ENCODE measurements around the gene MAGI1.
"Not testable (repeated sequence)": the region's sequence is repeated elsewhere in the genome, so short reads cannot be mapped to it uniquely, and the experiment has no call there.

The MAGI1 gene

DNA sequence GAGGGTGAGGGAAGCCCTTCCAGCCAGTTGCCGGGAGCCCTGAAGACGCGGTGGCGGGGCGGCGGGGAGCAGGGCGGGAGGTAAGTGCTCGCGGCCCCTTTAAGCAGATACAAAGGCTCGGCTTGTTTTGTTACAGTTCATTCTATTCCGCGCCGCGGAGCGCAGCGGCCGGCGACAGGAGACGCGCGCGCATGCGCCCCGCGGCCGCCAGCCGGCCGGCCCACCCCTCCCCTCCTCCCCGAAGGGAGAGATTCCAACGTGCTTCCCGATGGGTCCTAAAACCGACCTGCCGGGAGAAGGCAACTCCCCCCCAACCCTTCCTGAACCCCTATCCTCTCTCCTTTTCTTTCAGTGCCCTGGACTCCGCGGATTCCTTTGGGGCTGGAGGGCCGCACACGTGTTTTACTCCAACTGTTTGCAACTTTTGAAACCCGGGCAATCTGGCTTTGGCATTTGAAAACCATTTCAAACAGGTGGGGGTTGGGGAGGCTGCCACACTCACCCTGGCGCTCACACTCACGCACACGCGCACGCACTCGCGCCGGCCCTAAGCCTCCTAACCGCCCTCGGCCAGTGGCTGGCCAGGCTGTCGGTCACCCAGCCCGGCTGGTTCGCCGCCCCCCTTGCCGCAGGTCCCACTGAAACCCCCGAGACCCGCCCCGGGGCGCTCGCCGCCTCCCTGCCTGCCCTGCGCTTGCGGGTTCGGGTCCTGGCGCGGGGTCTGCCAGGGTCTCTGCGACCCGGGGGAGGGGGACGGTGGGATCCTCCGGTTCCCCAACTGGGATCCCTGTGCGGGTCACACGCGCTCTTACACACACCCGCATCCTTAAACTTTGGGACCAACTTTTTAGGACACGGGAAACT lies at the start of gene MAGI1:
TSS of gene MAGI1 (minus strand) at position 193 of the 864 bp plus-strand sequence. CDS start 610 bp downstream, outside the sequence.
- FAIRE-seq (no peak), DNase-seq (ENCODE audit: extremely low spot score, insufficient read length, low read depth) (peak; percentile 36)

DNA sequence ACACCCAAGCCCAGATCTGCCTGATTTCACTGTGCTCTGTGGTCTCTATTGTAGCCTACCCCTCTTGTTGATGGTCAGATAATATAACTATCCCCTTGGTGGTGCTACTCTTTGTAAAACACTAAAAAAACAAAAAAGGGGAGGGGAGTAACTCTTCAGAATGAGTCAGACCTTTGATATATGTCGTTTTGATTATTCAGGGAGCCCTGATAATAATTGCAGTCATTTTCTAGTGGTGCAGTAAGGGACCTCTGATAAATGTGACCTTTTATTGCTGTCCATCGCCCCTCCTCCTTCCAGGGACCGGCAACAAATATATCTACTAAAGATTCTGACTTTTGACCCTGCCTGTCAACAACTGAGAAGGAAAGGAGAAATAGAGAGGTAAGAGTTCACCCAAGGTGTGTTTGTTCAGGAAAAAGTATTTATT lies 45.1 kb upstream of the MAGI1 start:
- DNase-seq (ENCODE audit: extremely low spot score, insufficient read length, low read depth): no peak
- FAIRE-seq: no peak

DNA sequence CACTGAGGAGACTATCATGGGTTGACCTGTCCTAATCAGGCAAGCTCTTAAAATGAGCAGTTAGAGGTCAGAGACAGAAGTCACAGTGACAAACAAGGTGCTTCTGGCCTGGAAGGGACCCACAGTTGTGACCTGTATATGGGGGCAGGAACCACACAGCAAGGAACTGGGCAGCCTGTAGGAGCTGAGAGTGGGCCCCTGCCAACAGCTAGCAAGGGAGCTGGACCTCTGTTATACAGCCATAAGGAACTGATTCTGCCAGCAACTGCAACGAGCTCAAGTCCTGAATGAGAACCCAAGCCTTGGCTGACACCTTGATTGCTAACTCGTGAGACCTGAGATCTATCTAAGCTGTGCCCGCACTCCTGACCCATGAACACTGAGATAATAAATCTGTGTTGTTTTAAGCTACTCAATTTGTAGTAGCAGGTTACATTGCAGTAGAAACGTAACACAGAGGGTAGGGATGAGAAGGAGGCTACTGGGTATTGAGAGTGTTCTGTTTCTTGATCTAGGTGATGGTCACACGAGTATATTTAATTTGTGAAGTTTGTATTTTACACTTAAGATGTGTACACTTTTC lies 44.5 kb upstream of the MAGI1 start:
- FAIRE-seq: no peak
- DNase-seq (ENCODE audit: extremely low spot score, insufficient read length, low read depth): no peak

DNA sequence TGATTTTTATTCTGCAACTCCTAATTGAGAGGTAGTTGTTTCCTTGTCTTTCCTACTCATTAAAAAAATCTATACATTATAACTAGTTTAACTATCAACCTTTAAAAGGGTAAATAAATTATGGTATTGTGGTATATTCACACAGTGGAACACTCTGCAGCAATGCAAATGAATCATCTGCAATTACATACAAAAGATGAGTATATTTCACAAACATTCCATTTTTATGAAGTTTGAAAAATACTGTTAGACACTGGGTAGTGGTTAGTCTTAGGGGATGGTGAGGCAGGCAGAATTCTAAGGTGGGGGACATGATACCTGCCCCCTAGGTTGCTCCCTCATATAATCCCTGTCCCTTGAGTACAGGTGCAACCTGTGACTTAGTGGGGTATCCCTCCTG lies 44.0 kb upstream of the MAGI1 start:
- no peak for FAIRE-seq
- no peak for DNase-seq (ENCODE audit: extremely low spot score, insufficient read length, low read depth)

DNA sequence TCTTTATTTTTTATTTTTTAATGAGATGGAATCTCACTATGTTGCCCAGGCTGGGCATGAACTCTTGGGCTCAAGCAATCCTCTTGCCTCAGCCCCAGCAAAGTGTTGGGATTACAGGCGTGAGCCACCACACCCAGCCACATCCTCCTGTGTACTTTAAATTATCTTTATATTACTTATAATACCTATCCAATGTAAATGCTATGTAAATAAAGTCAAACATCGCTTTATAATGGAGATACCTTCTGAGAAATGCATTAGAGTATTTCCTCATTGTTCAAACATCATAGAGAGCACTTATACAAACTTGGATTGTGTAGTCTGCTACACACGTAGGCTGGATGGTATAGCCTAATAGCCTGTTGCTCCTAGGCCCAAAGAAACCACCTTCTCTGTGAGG lies 41.4 kb upstream of the MAGI1 start:
- no peak for FAIRE-seq
- no peak for DNase-seq (ENCODE audit: extremely low spot score, insufficient read length, low read depth)

DNA sequence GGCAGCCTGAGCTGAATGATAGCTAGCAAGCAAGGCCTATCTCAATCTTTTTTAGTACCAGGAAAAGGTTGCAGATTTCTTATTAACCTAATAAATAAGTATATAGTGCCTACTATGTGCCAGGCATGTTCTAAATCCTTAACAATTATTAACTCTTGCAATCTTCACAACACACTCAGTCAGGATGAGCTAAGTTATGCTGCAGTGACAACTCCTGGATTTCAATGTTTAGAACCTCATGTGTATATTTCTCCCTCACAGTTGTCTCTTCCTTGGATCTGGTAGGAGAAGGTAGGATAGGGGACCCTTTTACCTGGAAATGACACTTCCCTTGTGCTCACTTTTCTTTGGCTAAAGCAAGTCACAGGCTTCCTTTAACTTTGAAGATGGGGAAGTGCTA lies 39.3 kb upstream of the MAGI1 start:
- no peak for FAIRE-seq

DNA sequence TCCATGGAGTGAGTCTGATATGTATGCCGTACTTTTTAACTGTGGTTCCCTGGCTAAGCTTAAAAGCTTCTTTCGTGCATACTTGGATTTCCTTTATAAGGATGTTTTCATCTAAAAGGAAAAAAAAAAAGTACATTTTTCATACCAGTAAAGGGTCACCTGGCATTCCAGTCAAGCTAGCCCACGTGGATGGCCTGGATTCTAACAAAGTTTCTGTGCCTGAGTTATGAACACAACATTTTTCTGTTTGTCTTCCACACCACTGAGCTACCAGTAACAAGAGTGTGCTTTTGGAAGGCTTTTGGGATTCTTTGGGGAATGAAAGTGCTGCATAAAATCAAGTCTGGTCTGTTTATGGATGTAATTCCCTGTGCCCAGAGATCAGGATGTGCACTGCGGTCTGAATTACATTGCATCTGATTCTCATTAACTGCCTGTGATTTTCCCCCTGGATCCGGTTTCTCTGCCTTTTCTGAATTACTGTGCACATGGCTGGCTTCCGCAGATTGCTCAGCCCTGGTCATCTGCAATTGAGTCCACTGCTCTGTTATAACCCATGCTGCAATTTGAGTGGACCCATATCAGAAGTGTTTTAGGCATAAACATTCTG lies 38.2 kb upstream of the MAGI1 start:
- DNase-seq (ENCODE audit: extremely low spot score, insufficient read length, low read depth) (no peak), FAIRE-seq (no peak)

More for the DNA sequence above, 39.3 kb upstream of the MAGI1 start:
- no peak for DNase-seq (ENCODE audit: extremely low spot score, insufficient read length, low read depth)

DNA sequence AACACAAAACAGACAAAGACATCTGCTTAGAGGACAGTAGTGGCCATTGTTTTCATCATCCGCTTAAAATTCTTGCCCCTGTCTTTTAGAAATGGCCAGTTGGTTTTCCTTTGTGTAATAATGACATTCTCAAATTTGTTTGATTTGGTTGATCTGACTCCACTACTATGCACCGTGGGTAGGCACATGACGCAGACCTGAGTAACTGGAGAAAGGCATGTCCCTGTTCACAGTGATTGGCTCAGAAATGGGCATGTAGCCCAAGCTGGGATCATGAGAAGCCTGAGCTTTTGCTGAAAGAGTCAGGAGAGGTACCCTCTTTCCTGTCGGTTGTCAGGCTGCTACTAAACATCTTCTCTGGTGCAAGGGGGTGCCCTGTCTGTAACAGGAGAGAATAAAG lies 36.6 kb upstream of the MAGI1 start:
- FAIRE-seq (no peak), DNase-seq (ENCODE audit: extremely low spot score, insufficient read length, low read depth) (no peak)

DNA sequence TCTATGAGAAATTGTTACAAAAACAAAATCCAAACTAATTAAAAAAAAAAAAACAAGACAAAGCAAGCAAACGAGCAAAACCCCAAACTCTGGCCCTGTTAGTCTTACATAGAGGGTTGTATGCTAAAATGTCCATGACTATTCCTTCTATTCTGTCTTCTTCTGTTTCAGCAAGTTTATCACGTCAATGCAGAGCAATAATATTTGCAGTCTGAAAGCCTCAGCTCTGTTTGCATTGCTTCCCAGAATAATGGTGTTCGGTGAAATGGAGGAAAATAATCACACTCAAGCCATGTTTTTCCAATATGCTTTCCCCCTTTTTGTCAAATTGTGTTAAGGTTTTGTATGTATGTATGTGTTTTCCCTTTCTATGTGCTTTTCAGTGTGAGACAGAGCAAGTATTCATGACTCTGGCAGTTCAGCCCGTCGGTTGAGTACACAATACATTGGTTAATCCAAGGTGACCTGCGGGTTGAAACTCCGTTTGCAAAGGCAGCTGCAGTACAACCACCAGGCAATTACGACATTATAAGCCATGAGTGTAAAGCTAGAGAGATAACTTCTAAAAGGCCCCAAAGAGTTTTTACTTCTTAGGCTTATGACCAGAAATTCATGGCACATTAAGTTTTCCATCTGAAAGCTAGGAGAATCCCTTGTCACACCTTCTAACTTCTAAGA lies 34.9 kb upstream of the MAGI1 start:
- FAIRE-seq (no peak), DNase-seq (ENCODE audit: extremely low spot score, insufficient read length, low read depth) (no peak)

DNA sequence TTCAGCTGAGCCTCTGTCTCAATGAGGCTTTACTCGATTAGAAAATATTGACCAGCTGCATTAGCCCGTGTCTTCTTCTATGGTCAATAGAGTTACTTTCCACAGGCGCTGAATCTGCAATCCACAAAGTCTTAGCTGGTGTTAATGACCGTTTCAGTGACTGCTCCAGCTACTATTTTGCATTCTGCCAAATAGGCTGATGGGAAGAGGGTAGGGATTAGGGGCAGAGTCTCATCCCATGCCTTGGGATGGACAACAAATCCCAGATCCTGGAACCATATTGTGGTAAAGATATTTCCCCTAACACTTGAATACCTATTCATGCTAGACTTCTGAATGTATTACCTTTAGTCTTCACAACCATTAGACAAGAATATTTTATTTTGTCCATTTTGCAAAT lies 29.5 kb upstream of the MAGI1 start:
- no peak for DNase-seq (ENCODE audit: extremely low spot score, insufficient read length, low read depth)
- FAIRE-seq: no peak

DNA sequence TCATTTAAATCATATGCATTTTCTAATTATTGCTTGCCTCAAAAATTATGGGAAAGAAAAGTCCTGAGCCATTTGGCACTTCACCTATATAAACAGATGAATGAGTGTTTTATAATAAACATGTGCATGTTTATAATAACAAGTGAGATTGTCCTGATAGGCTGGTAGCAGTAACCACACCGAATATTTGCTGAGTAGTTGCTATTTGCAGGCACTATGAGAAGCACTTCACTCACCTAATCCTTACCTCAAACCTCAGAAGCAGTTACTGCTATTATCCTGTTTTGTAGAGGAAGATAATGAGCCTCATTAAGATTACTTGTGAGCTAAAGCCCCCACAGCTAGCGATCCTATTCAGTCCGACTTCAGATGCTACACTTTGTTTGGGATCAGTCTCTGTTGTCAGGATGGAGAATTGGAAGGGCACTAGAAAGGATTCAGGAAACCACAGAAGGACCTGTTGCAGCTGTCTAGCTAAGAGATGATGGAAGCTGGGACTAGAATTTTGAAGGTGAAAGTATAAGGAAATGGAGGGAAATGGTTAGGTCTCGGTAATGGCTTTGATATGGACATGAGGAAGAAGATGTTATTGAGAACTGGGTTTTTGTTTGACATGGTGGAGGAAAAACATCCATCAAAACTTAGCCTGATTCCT lies 28.4 kb upstream of the MAGI1 start:
- DNase-seq (ENCODE audit: extremely low spot score, insufficient read length, low read depth) (no peak), FAIRE-seq (no peak)

DNA sequence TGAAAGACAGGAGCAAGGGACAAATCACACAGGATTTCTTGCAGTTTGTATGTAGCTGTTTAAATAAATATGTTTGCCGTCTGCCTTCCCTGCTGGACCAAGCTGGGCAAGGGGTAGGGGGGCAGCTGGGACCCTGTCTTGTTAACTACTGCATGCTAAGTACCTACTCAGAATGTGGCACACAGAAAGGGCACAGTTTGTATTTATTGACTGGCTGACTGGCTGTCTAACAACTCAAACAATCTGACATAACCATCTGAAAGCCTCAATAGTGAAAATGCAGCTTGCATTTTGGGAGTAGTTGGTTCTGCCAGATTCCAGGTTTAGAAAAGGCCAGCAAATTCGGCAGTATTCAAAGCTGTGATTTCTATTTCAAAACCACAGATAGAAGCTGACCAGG lies 16.6 kb upstream of the MAGI1 start:
- no peak for FAIRE-seq
- DNase-seq (ENCODE audit: extremely low spot score, insufficient read length, low read depth): no peak

DNA sequence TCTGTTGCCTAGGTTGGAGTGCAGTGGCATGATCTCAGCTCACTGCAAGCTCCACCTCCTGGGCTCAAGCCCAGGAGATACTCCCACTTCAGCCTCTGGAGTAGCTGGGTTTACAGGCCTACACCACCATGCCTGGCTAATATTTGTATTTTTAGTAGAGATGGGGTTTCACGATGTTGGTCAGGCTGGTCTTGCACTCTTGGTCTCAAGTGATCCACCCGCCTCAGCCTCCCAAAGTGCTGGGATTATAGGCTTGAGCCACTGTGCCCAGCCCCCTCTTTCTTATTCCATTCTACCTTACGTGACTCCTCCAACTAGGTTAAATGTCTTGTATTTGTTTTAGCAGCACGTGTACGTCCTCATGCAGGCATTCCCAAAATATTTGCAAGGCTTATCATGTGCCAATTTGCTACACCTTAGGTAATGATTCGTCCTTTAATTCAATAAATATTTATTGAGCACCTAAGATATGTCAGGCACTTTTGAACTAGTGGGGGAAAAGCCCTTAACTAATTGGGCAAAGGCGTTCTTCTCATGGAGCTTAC lies 14.9 kb upstream of the MAGI1 start:
- DNase-seq (ENCODE audit: extremely low spot score, insufficient read length, low read depth) (no peak), FAIRE-seq (no peak)

DNA sequence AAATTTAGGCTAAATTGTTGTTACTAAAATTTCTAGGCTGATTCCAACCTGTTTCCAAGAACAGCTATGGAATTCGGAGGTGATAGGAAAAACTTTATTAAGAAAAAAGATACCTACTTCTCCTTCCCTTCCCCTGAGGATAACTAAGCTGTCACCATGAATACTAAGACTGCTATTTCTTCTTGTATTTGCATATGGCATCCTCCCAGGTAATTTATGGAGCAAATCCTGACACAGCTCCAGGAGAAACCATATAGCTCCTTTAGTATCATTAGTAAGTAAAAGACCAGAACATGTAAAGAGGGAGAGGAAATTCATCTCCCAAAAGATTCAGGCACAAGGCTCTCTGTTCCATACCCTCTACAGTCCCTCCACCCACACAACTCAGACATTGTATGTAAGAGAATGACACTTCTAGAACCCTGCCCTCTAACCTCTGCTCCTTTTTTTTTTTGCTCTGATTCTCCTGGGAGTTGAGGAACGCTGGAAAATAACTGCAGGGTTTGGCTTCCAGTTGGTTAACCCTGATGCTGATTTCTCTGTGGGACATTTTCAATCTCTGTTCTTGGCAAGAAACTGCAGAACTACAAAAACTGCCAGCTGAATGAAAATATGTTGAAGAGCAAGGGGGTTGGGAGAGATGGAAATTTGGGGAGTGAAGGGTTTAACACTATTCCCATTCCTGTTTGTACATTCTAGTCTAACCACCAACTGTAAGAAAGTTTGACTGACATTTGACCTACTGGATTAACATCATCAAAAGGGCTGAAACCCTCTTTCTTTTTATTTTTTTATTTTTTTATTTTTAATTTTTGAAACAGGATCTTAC lies 14.2 kb upstream of the MAGI1 start:
- DNase-seq (ENCODE audit: extremely low spot score, insufficient read length, low read depth) (no peak), FAIRE-seq (no peak)

DNA sequence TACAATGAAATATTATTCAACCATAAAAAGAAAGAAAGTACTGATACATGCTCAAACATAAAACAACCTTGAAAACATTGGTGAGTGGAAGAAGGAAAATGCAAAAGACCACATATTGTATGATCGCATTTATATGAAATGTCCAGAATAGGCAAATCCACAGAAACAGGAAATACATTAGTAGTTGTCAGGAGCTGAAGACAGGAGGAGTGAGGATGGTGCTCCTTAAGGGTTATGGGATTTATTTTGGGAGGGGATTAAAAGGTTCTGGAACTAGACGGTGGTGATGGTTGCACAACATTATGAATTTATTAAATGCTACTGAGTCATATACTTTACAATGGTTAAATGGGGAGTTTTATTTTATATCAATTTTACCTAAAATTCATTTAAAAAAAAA lies 12.1 kb upstream of the MAGI1 start:
- DNase-seq (ENCODE audit: extremely low spot score, insufficient read length, low read depth) (no peak), FAIRE-seq (no peak)

DNA sequence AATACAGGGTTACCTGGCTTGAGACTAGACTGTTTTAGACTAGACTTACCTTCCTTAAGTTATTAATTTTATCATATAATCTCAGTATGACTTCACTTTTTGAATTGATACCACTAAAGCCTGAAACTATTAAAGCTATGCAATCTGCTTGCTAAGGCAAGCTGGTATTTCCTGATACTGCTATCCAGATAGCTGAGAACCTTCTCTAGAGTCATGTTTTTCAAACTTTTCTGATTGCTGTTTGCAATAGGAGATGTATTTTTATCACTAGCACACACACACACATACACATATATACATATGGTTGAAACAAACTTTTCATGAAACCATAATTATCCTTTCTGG lies 9.3 kb upstream of the MAGI1 start:
- FAIRE-seq (no peak), DNase-seq (ENCODE audit: extremely low spot score, insufficient read length, low read depth) (no peak)

DNA sequence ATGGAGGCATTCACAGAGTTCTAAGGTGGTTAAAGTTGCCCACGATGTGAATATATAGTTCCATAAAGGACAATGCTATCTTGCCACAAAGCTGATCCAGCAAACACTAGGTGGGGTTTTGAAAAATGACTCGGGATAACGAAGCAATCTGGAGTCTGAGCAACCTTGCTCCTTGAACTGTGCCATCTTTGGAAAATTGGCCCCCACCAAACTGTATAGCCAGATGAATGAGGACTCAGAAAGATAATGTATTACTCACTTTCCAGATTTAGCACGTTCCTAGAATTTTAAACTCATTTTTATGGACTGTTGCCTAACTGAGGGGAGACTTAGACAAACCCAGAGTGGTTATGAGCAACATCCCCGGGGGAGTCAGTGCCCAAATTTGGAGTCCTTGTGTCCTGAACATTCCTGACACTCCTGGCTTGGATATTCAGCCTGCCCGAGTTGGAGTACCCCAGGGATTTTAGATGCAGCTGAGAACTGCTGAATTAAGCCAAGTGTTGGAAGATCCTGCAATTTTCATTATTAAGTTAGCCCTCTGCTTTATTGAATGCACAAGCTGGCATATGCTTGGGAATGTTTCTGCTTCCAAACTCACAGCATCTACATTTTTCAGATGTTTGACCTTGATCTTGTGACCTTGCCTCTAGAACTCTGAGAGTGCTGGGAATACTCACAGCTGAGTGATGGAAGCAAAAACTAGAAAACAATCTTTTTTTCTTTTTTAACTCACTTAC lies 8.8 kb upstream of the MAGI1 start:
- FAIRE-seq (no peak), DNase-seq (ENCODE audit: extremely low spot score, insufficient read length, low read depth) (no peak)

DNA sequence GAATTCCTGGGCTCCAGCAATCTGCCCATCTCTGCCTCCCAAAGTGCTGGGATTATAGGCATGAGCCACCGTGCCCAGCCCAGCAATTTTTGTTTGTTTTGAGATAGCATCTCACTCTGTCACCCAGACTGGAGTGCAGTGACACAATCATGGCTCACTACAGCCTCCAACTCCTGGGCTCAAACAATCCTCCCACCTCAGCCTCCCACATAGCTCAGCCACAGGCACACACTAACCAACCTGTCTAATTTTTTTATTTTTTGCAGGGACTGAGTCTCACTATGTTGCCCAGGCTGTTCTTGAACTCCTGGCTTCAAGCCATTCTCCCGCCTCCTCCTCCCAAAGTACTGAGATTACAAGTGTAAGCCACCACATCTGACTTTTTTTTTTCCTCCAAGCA lies 7.6 kb upstream of the MAGI1 start:
- DNase-seq (ENCODE audit: extremely low spot score, insufficient read length, low read depth); FAIRE-seq: not testable (repeated sequence)

DNA sequence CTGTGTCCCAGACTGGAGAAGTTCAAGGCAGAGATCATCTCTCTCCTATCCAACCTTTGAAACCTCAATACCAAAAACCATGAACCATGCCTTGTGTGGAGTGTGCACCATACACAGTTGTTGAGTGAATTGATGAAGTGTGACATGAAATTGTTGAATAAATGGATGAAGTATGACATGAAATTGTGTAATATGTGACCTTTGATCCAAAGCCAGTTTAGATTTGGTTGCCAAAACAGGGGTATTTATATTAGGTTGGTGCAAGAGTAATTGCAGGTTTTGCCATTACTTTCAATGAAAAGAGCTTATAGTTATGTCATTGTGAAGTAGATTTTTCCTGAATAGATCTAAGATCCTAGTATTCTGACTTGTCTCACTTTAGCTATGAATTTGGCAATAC lies 3.1 kb upstream of the MAGI1 start:
- DNase-seq (ENCODE audit: extremely low spot score, insufficient read length, low read depth): no peak
- FAIRE-seq: no peak
